Astrocyte of the cerebellum (primary cell): ENCODE measurements around the gene CHN2.

ENCODE experiments used
- DNase-seq: peaks from one replicate; pipeline ENCODE4 v3.0.0-alpha.2; 2011; ENCODE audit warnings: low read depth
- H3K4me3 ChIP-seq: 2 replicates; pipeline ENCODE4 v1.5.1; 2011; ENCODE audit warnings: mild to moderate bottlenecking, low read depth, low read length, moderate library complexity
- CTCF ChIP-seq: IDR thresholded peaks from 2 replicates; pipeline ENCODE4 v1.5.1; 2012; ENCODE audit warnings: low read length, low read depth, moderate library complexity, mild to moderate bottlenecking; ENCODE audit errors: missing control alignments
- in situ Hi-C: cut with HindIII; loops from 2 replicates; pipeline ENCODE4 v1.10.0; 2017; ENCODE audit warnings: low sequenced_read_pairs

Gene CHN2

DNA sequence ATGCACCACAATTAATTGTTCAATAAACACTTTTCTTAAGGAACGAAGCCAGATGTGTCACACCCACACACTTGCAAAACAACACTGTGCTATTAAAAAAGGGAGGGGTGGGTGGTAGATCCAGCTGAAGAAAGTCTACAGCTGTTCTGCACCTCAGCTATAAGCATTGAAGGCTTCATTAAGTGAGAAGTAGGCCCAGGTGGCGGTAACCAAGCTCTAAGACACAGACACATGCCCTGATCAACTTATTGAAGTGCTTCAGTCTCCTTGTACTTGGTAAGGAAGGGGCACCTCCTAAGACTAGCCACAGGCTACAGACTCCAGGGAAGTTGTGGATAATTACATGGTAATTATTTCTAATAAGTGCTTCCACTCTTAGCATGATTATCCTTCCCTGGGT is 43.7 kb upstream of the CHN2 start:
- in situ Hi-C loops = no loop called here
- DNase-seq = no peak
- H3K4me3 ChIP-seq = no peak overlapping the region
- TF ChIP-seq CTCF = no peak

DNA sequence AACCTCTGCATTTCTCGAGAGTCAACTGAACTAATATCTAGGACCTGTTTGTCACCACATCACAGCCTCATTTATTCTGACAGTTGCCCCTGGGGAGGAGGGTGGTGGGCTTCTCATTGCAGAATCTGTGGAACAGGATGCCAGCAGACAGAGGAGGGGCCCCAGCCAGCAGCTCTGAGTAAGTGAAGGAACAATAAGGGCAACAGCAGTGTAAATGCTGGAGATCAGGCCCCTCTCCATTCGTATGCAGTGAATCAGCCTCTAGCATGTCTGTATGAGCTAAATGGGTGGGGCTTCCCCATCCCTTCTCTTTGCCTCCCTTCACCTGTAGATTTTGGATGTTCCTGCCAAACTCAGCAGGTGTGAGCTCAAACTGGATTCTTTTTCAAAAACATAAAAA is 40.5 kb upstream of the CHN2 start:
- TF ChIP-seq CTCF = no peak
- no peak overlapping the region for H3K4me3 ChIP-seq
- in situ Hi-C loops = no loop called here
- DNase-seq = no peak

GRCh38 chr7:29156907-29157452 is 37.6 kb upstream of the CHN2 start:
- in situ Hi-C loops = no loop called here
- H3K4me3 ChIP-seq = no peak overlapping the region
- DNase-seq = no peak
- TF ChIP-seq CTCF = no peak

GRCh38 chr7:29158795-29159423 is 35.7 kb upstream of the CHN2 start:
- DNase-seq = no peak
- in situ Hi-C loops = no loop called here
- no peak overlapping the region for H3K4me3 ChIP-seq
- no peak for TF ChIP-seq CTCF

- no peak for DNase-seq
- no peak overlapping the region for H3K4me3 ChIP-seq
- in situ Hi-C loops = no loop called here
- TF ChIP-seq CTCF = no peak
Observed at GRCh38 chr7:29160080-29160479, 34.5 kb upstream of the CHN2 start.

DNA sequence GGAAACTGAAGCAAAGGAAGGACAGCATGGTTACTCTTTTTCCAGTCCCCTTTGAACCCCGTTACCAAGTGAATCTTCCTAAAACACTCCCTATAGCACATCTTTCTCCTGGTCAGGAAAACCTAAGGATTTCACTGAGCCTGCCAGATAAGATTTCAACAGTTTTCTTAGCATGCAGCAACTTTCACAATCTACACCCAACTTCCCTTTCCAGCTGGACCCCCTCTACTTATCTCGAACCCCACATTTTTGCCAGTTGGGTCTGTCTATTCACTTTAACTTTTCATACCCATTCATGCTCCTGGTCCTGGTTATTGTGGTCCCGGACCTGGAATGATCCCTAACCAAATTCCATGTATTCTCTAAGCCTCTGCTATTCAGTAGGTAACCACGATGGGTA is 33.3 kb upstream of the CHN2 start:
- TF ChIP-seq CTCF = no peak
- no peak for DNase-seq
- in situ Hi-C loops = no loop called here
- H3K4me3 ChIP-seq = no peak overlapping the region

- DNase-seq = no peak
- in situ Hi-C loops = no loop called here
- no peak overlapping the region for H3K4me3 ChIP-seq
- no peak for TF ChIP-seq CTCF
Observed at GRCh38 chr7:29162577-29162976, 32.0 kb upstream of the CHN2 start.
